Measurements from ENCODE around the gene KCNN2. TPM values are rescaled to one million over a fixed set of nuclear protein-coding genes. Genes with fewer than 3 reads are reported as not detected.

KCNN2 gene
- total RNA-seq, 1 donor from 2014 or later, result 2.0 TPM

GRCh38 chr5:114437936-114438335 is 76.1 kb downstream of the KCNN2 start:
- Mint-ChIP-seq H3K27ac (no peak overlapping the region), H3K36me3 (ENCODE audit: insufficient read depth) (peaks cover 4% of the 10 kb centered on the region), H3K4me3 (ENCODE audit: low read depth) (no peak overlapping the region), H3K27me3 (no peaks in the 10 kb centered on the region), H3K9me3 (ENCODE audit: low read depth) (peaks cover 4% of the 10 kb centered on the region), H3K4me1 (ENCODE audit: low read depth) (peaks cover 8% of the 10 kb centered on the region)
- no peak for DNase-seq (ENCODE audit: low spot score, unreplicated experiment)
- no peak for TF ChIP-seq CTCF (IDR thresholded peaks at IDR 0.05; ENCODE audit: unreplicated experiment)

DNA sequence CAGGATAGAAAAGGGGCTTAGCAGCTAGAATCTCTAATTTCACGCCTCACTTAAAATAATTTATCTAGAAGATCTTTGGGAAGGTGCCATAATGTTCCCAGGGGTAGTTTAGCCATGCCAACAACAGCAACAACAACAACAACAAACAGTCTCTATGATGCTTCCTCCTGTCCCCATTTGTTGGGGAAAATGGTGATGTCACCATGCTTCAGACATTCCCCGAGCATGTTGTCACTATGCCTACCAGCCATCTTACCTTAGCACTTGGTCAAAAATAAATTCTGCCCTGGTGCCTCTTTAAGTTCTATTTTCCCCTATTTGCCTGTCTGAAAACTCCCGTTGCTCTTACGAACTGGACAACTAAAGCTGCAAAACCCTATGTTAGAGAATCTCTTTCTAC is 76.6 kb downstream of the KCNN2 start:
- Mint-ChIP-seq H3K4me3 (ENCODE audit: low read depth) (no peak overlapping the region), H3K4me1 (ENCODE audit: low read depth) (peaks cover 8% of the 10 kb centered on the region), H3K27ac (no peak overlapping the region), H3K9me3 (ENCODE audit: low read depth) (peaks cover 4% of the 10 kb centered on the region), H3K36me3 (ENCODE audit: insufficient read depth) (peaks cover 4% of the 10 kb centered on the region), H3K27me3 (no peaks in the 10 kb centered on the region)
- no peak for TF ChIP-seq CTCF (IDR thresholded peaks at IDR 0.05; ENCODE audit: unreplicated experiment)
- DNase-seq (ENCODE audit: low spot score, unreplicated experiment), result no peak

DNA sequence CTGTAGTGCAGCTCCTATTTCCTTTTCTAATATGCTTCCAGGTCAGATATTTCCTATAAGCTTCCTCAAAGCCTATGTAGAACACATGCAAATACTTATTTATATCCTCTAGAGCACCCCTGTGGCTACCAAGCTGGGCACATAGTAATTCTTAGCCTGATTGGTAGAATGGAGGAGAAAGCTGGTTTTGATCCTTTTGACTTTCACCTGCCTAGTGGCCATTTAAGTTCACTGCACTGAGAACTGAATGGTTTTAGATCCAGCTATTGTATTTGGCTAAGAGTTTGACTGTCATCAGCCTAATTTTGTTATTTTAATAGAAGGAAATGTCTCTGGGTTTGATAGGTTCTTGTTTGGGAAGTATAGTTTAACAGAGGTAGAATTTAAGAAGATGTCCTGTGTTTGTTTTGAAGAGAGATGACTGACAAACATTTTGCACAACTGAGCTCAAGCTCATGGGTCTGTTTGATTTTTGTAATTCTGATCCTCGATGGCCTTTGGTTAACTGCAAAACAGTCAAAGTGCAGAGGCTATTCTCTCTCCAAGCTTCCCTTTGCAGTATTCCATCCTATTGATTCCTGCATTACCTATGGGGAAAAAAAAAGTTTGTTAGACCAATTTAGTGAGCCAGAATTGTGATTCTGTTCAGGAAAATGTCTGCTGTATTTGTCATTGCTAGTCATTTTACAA is 85.4 kb downstream of the KCNN2 start:
- no peak for DNase-seq (ENCODE audit: low spot score, unreplicated experiment)
- TF ChIP-seq CTCF (IDR thresholded peaks at IDR 0.05; ENCODE audit: unreplicated experiment), result peak; percentile 49
- no peaks in the 10 kb centered on the region for H3K9me3 Mint-ChIP-seq (ENCODE audit: low read depth)
- no peaks in the 10 kb centered on the region for H3K27me3 Mint-ChIP-seq
- H3K4me3 Mint-ChIP-seq (ENCODE audit: low read depth), result no peak overlapping the region
- H3K4me1 Mint-ChIP-seq (ENCODE audit: low read depth), result peaks cover 4% of the 10 kb centered on the region
- no peak overlapping the region for H3K27ac Mint-ChIP-seq
- H3K36me3 Mint-ChIP-seq (ENCODE audit: insufficient read depth), result no peaks in the 10 kb centered on the region

GRCh38 chr5:114448481-114448880 is 86.6 kb downstream of the KCNN2 start:
- Mint-ChIP-seq H3K27ac (no peak overlapping the region), H3K9me3 (ENCODE audit: low read depth) (no peaks in the 10 kb centered on the region), H3K4me3 (ENCODE audit: low read depth) (no peak overlapping the region), H3K4me1 (ENCODE audit: low read depth) (peaks cover 4% of the 10 kb centered on the region), H3K36me3 (ENCODE audit: insufficient read depth) (no peaks in the 10 kb centered on the region), H3K27me3 (no peaks in the 10 kb centered on the region)
- DNase-seq (ENCODE audit: low spot score, unreplicated experiment), result no peak
- TF ChIP-seq CTCF (IDR thresholded peaks at IDR 0.05; ENCODE audit: unreplicated experiment), result no peak

GRCh38 chr5:114449860-114450421 is 88.1 kb downstream of the KCNN2 start:
- peak; percentile 56 for DNase-seq (ENCODE audit: low spot score, unreplicated experiment)
- H3K36me3 Mint-ChIP-seq (ENCODE audit: insufficient read depth), result no peaks in the 10 kb centered on the region
- peak; percentile 89 for TF ChIP-seq CTCF (IDR thresholded peaks at IDR 0.05; ENCODE audit: unreplicated experiment)
- H3K4me3 Mint-ChIP-seq (ENCODE audit: low read depth), result no peak overlapping the region
- no peaks in the 10 kb centered on the region for H3K27me3 Mint-ChIP-seq
- H3K4me1 Mint-ChIP-seq (ENCODE audit: low read depth), result peaks cover 4% of the 10 kb centered on the region
- no peak overlapping the region for H3K27ac Mint-ChIP-seq
- H3K9me3 Mint-ChIP-seq (ENCODE audit: low read depth), result no peaks in the 10 kb centered on the region

Data from progenitor cell of endocrine pancreas (in vitro differentiated cells).